SHP77 (cell line): Measurements from ENCODE around the gene PRPS2.

Source experiments
- DNase-seq, 2 experiments: peaks; one replicate each; lab custom pipeline; 2025; lab: John Stamatoyannopoulos, UW

The PRPS2 gene

DNA sequence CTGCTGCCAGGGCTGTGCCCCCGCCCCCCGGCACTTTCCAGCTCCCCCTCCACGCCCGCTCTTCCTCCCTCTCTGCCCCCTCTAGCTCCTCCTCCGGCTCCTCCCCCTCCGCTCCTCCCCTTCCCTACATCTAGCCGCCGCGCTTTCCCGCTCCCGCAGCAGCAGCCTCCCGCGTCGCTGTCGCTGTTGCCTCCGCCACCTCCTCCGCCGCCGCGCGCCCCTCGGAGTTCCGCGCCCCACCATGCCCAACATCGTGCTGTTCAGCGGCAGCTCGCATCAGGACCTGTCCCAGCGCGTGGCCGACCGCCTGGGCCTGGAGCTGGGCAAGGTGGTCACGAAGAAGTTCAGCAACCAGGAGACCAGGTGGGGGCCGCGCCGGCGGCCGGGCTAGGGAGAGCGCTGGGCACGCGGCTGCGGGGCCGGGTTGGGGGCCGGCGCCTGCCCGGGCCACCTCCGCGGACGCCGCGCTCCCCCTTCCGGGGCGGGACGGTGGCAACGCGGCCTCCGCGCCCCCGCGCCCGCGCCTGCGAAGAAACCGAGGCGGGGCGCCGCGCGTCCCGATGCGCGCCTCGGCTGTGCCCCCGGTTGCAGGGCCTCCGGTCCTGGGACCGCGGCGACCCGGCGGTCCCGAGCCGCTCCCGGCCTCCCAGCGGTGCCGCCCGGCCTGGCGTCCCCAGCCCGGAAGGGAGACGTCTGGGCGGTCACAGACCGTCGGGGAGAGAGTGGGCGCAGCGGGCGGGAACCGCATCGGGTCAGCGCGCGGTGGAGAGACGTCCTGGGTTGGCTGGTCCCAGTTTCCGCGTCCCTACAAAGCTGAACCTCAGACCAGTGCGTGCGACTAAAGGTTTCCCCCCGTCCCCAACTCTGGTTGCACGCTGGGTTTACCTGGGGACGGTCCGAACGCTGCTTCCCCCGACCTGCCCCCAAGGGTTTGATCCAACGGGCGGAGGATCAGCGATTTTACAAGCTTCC, at the start of gene PRPS2:
Gene PRPS2, plus strand, starts transcription at position 156 of the 972 bp plus-strand sequence. Its CDS starts 86 bp downstream, at position 242.
- peak; percentile 12 to 37 for DNase-seq

DNA sequence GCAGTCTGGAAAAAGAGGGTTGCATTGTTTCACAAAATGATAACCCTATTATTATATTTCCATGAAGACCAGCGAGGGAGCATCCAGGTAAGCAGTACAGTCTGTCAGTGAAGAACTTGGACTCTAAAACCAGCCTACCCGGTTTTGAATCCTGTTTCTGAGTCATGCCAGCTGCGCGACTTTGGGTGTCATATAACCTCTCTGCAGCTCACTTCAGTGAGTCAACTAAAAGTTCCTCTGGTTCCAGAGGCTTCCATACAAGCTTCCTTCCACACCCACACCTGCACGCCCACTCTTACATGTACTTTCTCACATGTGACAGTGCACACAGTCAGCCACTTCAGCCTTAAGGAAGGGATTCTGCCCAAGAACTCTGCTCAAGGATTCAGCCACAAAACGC, 49.8 kb upstream of the PRPS2 start:
- no peak for DNase-seq

DNA sequence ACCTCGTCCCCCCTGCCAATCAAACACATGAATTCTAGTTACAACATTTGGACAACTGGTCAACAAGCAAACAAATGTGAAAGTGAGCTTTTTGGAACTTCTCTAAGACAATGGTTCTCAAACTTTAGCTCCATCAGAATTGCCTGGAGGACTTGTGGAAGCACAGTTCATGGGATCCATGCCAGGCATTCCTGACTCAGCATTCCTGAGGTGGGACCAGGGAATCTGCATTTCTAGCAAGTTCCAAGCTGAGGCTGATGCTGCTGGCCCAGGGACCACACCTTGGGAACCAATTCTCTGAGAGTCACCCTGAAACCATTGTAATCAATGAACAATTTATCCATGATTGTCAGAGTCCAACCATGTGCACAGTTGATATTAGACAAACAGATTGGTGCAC, 43.8 kb upstream of the PRPS2 start:
- no peak for DNase-seq

DNA sequence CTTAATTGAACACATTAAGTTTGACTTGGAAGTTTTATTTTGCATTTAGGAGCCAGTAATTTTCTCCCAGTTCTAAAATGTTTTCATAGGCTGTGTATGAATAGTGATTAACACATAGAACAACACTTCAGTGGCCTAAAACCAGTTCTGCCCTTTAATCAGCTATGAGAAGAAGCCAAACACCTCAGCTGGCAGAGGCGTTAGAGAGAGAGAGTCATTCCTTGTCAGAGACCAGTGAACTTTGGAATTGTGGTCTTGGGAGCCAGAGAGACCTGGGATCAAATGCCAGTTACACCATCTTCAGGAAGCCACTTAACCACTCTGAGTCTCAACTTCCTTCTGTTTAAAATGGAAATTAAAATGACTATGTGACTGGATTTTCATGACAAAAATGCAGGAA, 39.3 kb upstream of the PRPS2 start:
- no peak for DNase-seq

DNA sequence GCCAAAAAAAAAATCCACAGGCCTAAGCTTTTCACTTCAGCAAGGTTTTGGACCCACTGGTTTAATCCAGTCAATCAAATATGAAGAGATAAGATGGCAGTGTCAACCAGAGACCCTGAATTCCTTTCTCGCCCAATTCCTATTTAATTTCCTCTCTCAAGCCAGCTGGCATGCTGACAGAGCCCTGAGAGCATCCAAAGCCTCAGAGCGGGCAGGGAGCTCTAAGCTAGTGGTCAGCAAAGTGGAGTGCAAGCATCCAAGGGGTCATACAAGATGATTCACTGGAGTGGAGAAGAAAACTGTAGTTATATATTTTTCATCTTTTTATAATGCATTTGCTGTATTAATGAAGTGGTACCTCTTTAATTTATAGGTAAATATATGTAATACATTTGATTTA, 37.8 kb upstream of the PRPS2 start:
- no peak for DNase-seq

DNA sequence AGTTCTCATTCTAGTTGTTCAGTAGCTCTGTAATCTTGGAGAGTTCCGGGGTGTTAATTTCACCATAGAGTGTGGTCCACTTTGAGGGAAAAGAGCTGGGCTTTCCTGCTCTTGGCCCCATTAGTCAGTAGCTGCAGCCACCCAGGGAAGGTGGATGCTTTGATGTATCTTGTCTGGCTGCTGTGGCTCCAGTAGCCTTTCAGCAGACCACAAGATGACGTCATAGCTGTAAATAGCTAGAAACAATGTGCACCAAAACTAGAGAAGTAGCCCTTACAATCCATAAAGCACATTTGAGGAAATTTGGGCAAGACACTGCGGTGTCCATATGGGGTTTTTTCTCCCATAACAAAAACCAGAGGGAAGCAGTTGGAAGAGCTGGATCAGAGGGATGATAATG, 32.9 kb upstream of the PRPS2 start:
- no peak for DNase-seq

DNA sequence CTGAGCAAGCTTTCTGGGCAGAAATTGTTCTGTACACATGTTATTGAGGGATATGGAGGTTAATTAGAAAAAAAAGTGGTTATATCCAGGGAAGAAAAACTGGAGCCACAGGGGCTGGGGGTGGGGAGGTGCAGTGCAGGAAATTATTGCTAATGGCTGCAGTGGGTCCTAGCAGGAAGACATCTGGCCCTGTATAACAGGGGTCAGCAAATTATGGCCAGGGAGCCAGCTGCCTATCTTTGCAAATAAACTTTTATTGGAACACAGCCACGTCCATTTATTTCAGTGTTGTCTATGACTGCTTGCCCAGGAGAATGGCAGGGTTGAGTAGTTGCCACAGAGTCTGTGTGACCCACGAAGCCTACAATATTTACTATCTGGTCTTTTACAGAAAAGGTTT, 23.4 kb upstream of the PRPS2 start:
- peak; percentile 13 to 21 for DNase-seq

DNA sequence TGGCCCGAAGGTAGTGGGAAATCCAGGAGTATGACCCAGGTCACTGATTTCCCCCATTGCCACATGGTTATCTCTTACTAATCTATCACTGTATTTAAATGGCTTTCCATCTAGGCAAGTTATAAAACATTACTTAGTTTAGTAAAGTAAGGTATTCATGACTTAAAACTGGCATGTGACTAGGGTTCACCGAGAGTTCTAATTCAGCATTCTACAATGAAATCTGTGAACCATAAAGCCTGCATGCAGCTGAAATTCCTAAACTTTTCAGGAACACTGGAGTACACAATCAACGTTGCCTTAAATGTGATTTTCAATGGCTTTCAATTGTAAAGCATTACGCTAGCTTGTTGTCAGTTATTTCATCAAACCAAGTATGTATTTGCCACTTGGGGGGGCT, 22.7 kb upstream of the PRPS2 start:
- no peak for DNase-seq

DNA sequence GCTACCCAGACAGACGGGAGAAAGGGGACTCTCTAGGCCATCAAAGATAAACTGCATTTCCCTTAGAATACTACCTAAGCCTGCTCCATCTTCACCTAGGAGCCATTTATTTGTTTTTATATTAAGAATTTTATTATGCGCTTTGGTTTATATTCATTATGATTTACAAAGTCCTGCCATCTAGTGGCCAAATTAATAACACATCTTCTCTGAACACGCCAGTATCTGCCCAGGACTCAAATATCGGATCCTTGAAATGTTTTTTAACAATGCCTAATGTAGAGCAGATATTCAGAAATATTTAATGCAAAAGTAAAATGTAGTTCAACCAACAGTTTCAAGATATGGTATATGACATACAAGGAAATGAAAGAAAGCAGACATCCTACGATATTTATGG, 20.8 kb upstream of the PRPS2 start:
- DNase-seq, result peak in 1 of 2 experiments; percentile 10

DNA sequence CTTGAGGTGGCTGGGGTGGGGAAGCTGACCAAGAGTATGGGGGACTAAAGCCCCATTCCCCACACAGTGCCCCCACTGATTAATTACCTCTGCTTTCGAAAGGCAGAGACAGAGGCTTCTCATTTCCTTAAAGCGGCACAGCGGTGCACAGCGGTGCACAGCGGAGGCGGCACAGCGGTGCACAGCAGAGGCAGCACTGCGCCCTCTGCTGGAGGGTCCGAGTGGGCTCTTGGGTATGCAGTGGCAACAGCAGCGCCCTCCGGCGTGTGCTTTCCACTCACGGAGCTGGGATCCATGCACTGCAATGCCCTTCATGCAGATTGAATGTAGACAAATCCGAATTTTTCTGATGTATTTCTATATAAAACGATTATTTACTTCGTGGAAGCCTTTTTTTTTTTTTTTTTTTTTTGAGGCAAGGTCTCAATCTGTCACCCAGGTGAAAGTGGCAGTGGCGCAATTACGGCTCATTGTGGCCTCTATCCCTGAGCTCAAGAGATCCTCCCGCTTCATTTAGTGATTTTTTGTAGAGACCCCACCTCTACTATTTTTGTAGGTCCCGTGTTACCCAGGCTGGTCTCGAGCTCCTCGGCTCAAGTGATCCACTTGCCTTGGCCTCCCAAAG, 19.7 kb upstream of the PRPS2 start:
- peak; percentile 44 to 54 for DNase-seq

DNA sequence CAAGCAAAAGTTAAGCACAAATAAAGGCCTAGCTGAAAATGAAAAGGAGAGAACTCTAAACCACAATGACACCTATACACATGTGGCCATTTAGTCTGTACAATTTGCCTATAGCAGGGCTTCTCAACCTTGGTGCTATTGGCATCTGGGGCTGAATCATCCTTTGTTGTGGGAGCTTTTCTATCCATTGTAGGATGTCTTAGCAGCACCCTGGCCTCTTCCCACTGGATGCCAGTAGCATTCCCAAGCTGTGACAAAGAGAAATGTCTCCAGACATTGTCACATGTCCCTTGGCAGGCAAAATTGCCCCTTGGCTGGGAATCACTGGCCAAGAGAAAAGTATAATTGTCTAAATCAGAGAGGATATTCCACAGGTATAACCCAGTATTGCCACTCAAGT, 13.5 kb upstream of the PRPS2 start:
- no peak for DNase-seq

DNA sequence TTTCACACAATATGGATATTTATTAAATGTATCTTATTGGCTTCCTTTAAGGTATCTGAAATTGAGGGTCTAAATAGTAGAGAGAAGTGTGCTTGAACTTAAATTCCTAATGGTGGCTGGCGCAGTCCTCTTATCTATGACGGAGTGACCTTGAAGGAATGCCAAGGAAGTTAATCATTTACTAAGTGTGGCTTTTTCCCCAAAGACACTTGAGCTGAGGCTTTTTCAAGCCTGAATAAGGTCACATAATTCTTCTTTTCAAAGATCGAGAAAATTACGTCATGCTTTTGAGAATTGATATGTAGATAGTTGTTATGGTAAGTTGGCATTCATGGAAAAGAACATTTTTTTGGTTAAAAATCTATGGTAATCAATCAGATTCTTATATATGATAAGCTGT, 11.7 kb upstream of the PRPS2 start:
- no peak for DNase-seq

DNA sequence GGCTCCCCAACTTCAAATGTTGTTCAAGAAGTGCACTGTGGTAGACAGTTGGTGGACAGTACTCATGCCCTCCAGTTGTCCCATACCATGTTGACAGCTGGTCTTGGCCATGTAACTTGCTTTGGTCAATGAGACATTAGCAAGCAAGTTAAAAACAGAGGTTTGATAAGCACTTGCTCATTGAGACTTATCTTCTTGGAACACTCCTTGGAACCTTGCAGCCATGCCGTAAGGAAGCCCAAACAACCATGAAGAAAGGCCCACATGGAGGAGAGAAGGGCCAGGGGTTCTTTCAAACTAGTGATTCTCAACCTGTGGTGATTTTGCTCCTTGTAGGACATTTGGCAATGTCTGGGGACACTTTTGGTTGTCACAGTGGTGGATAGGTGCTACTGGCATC, 2.6 kb upstream of the PRPS2 start:
- DNase-seq, result no peak

DNA sequence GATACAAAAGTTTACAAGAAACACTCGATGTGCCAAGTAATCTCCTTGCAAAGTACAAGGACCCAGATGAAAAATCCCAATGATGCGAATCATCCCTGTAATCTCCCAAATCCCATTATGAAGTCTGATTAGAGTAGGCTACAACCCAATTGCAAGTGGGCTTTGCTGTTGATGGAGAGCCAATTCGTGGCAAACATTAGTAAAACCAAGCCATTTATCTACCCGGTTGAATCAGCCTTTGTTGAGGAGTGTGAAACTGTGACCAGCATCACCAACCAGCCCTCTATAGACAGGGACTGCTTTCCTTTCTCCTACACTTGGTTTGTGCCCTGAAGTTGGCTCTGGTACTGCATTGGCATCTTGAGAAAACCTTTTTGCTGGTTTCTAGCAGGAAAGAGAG, 1.2 kb upstream of the PRPS2 start:
- no peak for DNase-seq

DNA sequence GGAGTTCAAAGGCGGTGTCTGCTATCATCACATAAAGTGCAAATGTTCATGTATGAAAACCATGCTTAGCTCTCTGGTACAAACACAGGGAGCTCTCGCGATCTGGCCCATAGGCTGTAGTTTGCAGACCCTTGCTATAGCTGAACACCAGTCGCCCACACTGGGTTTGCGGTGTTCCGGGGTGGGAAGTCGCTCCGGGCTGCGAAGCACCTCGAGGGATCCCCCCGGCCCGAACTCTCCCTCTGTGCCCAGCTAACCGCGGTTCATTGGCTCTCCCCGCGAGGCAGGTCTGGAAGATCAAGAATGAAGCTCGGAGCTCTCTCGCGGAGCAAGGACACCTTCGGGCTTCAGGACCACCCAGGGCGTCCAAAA, 341 bp upstream of the PRPS2 start:
- DNase-seq, result no peak

DNA sequence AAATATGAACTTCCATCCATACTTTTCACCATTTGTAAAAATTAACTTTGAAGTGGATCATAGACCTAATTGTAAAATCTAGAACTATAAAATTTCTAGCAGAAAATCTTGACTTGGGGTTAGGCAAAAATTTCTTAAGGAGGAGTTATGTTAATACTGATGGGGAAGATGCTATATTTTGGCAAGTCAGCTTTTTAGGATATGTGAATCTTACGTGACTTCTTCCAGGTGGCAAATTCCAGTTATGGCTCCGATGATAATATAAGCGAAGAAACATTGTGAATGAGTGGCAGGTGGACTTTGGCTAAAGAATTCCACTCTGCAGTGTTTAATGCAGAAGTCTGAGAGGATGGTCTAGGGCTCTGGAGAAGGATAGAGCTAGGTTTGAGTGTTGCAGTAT, 1.5 kb downstream of the PRPS2 start:
- no peak for DNase-seq

DNA sequence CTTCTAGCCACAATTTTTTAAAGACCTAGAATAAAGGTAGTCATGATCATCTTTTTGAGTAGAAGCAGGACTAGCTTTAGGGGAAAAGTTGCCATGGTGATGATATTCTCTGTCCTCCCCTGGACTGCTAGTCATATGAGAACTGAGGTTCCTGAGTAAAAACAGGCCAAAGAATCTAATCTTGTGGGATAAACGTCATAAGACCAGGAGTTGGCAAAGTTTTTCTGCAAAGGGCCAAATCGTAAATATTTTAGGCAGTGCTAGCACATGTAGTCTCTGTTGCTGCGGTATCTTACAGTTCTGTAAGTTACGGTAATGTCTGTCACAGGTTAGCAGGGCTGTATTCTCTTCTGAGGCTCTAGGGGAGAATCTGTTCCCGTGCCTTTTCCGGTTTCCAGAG, 3.4 kb downstream of the PRPS2 start:
- no peak for DNase-seq

DNA sequence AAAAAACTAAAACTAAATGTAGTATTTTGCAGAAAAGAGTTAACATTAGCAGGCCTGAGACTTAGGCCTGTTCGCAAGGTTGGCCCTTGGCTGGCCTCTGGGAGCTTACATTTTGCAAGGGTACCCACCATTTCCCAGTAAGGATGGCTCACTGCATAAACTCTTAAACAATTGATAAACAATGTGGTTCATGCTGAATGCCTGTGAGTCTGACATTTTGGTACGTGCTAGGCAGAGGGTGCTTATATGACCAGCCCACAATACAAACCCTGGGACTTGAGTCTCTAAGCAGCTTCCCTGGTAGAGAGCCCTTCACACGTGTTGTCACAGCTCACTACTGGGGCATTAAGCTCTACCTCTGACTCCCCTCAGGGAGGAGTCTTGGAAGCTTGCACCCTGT, 7.4 kb downstream of the PRPS2 start:
- no peak for DNase-seq

DNA sequence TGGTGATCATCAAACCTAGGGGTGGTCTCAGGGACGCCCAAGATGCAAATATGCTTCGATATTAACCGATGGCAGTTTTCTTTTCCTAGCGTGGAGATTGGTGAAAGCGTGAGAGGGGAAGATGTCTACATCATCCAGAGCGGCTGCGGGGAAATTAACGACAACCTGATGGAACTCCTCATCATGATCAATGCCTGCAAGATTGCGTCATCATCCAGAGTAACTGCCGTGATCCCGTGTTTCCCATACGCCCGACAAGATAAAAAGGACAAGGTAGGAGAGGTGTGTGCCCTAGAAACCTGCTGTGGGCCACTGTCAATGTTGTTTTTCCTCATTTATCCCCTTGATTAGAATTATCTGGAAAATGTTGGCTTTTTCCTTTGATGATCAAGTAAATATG, 7.9 kb downstream of the PRPS2 start:
- DNase-seq, result no peak

DNA sequence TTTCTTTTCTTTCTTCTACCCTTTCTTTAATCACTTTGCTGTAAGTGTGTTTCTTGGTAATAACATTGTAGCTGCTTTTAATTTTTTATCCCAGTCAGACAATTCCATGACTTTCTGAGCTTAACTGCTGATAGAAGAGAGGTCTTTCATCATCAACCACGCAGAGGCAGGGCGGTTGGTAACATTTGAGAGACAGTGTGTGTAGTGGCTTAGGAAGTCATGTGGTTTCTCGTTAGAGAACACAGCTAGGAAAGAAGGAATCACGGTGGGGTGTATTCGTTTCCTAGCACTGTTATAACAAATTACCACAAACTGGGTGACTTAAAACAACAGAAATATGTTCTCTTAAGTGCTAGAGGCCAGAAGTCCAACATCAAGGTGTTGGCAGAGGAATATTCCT, 11.5 kb downstream of the PRPS2 start:
- DNase-seq, result no peak

DNA sequence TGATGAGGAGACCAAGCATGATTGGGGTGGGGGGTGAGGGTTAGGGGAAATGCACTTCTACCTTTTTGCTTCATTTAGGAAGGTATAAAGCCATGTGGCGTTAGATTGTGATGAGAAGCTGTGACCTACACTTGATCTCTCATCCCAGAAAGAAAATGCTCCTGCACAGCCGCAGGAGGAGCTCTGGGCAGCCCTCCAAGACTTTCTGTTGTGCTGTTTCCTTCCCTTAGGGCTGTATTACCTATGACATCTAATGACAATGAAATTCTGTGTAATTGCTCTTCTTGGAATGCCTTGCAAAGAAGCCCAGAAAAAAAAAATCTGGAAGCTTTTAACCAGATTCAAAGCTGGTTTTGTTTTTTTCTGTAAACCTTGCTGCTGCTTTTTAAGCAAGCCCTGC, 13.4 kb downstream of the PRPS2 start:
- DNase-seq, result no peak

DNA sequence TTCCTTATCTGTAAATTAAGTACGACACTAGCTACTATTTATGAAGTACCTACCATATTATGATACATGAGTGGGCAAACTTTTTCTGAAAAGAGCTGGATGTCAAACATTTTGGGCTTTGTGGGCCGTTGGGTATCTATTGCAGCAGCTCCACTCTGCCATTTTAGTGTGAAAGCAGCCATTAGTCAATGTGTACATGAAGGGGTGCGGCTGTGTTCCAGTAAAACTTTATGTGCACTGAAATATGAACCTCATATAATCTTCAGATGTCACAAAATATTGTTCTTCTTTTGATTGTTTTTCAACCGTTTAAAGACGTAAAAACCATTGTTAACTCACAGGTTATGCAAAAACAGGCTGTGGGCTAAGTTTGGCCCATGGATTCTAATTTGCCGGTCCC, 14.1 kb downstream of the PRPS2 start:
- DNase-seq, result no peak

DNA sequence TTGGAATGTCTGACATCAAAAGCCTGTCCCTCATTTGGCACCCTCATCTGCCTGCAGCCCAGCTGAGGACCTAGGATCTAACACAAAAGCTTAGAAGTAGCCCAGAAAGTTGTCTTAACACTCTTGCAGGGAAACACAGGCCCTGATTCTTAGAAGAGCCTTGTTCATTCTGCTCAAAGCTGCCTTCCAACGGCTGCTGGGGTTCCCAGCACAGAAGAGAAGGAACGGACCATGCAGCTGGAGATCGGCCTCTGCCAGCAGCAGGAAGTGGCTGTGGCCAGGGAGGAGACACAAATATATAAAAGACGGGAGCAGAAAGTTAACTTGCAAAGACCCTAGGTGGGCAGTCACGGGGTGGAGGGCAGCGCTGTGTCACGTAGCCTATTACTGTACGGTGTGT, 20.4 kb downstream of the PRPS2 start:
- no peak for DNase-seq

DNA sequence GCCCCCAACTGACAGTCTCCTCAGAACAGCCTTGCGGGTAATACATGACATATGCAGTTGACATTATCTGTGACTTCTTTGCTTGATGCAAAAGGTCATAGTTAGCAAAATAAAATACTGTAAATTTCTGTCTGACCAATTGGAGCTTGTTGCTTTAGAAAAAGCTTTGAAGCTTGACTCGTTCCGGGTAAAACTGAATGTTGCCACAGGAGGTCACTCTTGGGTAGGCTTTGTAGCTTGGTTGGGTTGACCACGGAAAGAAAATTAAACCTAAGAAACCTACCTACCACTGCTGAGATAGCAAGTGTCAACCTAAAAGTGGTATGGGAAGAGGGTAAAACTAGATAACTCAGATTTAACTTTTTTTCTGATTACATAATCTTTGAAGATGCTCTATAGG, 23.2 kb downstream of the PRPS2 start:
- DNase-seq, result peak; percentile 14 to 44
